Activated CD8-positive, alpha-beta T cell treated with anti-CD3 and anti-CD28 coated beads for 36 hours (primary cell): ENCODE measurements around the gene ZNF655. TPM values are rescaled to one million over a fixed set of nuclear protein-coding genes. Genes with fewer than 3 reads are reported as not detected.

ENCODE experiments used
- ATAC-seq: fragments of 200-7000 bp; cut with Tn5 transposase; one replicate; pipeline ENCODE4 v1.10.0; 2021; ENCODE audit warnings: mild to moderate bottlenecking, moderate library complexity
- CTCF ChIA-PET: fragments of 350-600 bp; sonication (Branson Sonifier 250); formaldehyde crosslinking; loops from one replicate; lab custom pipeline; 2021; ENCODE audit warnings: antibody characterized with exemption; lab: Charles Lee
- POLR2A ChIA-PET: fragments of 350-600 bp; sonication (Branson Sonifier 250); formaldehyde crosslinking; loops from one replicate; lab custom pipeline; 2021; ENCODE audit warnings: antibody characterized with exemption; lab: Charles Lee
- DNase-seq: peaks from one replicate; pipeline ENCODE4 v3.0.0-alpha.2; 2020
- H3K27ac Mint-ChIP-seq: one replicate; pipeline ENCODE4 v1.8.0; 2021; ENCODE audit warnings: mild to moderate bottlenecking, mixed read lengths
- H3K27me3 Mint-ChIP-seq: one replicate; pipeline ENCODE4 v1.8.0; 2021; ENCODE audit warnings: mixed read lengths
- H3K36me3 Mint-ChIP-seq: one replicate; pipeline ENCODE4 v1.8.0; 2021; ENCODE audit warnings: low read depth, mixed read lengths
- H3K4me1 Mint-ChIP-seq: one replicate; pipeline ENCODE4 v1.8.0; 2021; ENCODE audit warnings: low read depth, mixed read lengths
- H3K4me3 Mint-ChIP-seq: one replicate; pipeline ENCODE4 v1.8.0; 2021; ENCODE audit warnings: mild to moderate bottlenecking, moderate library complexity, mixed read lengths
- H3K9me3 Mint-ChIP-seq: one replicate; pipeline ENCODE4 v1.8.0; 2021; ENCODE audit warnings: mixed read lengths
- intact Hi-C: fragments of 100-400 bp; cut with micrococcal nuclease; formaldehyde crosslinking; loops from one replicate; pipeline ENCODE4 v1.10.0; 2022
- total RNA-seq, 2 experiments: library from RNA; stranded (reverse); gene quantifications; one replicate each; pipeline ENCODE4 v1.2.3, GENCODE V29; 2021
- TF ChIP-seq, protein P1 (sequence below): fragments of 200-600 bp; IDR thresholded peaks from one replicate; pipeline ENCODE4 v1.8.0; 2022; ENCODE audit warnings: antibody characterized with exemption, mild to moderate bottlenecking

ZNF655 gene
- total RNA-seq, 2 experiments from 2014 or later: 63.0 to 65.2 TPM

DNA sequence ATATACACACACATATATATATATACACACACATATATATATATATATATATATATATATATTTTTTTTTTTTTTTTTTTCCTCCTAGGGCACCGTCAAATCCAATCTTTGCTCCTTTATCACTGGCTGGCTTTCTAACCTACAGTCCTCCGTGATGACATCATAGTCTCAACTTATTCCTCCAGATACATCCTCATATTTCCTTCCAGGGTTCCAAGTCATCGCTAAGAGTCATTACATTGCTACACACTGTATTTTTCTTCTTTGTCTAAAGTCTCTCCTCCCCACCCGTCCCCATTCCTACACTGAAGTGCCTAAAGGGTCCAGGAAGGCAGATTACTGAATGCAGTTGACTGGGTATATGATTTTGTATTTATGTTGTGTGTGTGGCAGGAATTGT is 5.4 kb upstream of the ZNF655 start:
- no peak for DNase-seq
- Mint-ChIP-seq H3K27me3 (no peaks in the 10 kb centered on the region), H3K4me3 (peak overlapping the region; percentile 9), H3K27ac (peak overlapping the region; percentile 29), H3K36me3 (peaks cover 48% of the 10 kb centered on the region), H3K4me1 (peaks cover 36% of the 10 kb centered on the region), H3K9me3 (peaks cover 2% of the 10 kb centered on the region)
- TF ChIP-seq, protein P1, sequence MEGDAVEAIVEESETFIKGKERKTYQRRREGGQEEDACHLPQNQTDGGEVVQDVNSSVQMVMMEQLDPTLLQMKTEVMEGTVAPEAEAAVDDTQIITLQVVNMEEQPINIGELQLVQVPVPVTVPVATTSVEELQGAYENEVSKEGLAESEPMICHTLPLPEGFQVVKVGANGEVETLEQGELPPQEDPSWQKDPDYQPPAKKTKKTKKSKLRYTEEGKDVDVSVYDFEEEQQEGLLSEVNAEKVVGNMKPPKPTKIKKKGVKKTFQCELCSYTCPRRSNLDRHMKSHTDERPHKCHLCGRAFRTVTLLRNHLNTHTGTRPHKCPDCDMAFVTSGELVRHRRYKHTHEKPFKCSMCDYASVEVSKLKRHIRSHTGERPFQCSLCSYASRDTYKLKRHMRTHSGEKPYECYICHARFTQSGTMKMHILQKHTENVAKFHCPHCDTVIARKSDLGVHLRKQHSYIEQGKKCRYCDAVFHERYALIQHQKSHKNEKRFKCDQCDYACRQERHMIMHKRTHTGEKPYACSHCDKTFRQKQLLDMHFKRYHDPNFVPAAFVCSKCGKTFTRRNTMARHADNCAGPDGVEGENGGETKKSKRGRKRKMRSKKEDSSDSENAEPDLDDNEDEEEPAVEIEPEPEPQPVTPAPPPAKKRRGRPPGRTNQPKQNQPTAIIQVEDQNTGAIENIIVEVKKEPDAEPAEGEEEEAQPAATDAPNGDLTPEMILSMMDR: no peak
- ATAC-seq: no peak
- ChIA-PET CTCF (no interaction called here), POLR2A (interaction anchor here (1.1 kb wide), 1 partner anchor 53 kb away, joined by 3 read pairs; the partner anchor contains the start of gene ZNF394)
- intact Hi-C loops: loop anchor here (10.0 kb wide), 1 partner anchor 48 kb away; the partner anchor contains the start of genes ZKSCAN5 and ZNF394

DNA sequence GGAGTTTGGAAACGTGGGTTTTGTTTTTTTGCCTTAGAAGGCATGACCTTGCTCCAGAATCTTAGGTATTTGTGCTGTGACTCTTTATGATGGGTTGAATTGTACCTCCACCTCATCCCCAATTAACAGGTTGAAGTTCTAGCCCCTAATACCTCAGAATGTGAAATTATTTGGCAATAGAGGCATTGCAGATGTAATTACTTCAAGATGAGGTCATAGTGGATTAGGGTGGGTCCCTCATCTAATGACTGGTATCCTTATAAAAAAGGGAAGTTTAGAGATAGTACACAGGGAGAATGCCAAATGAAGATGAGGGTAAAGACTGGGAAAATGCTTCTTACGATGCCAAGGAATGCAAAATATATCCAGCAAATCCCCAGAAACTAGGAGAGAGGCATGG is 3.5 kb upstream of the ZNF655 start:
- ATAC-seq (no peak), DNase-seq (no peak)
- CTCF ChIA-PET: no interaction called here
- no peak overlapping the region for H3K27ac Mint-ChIP-seq
- intact Hi-C loops: loop anchor here (10.0 kb wide), 1 partner anchor 50 kb away; the partner anchor contains the start of genes ZKSCAN5 and ZNF394
- H3K27me3 Mint-ChIP-seq: no peaks in the 10 kb centered on the region
- peaks cover 35% of the 10 kb centered on the region for H3K36me3 Mint-ChIP-seq
- no peak overlapping the region for H3K4me3 Mint-ChIP-seq
- no peaks in the 10 kb centered on the region for H3K9me3 Mint-ChIP-seq
- H3K4me1 Mint-ChIP-seq: peaks cover 36% of the 10 kb centered on the region
- POLR2A ChIA-PET: no interaction called here
- TF ChIP-seq, protein P1: no peak

- peaks cover 49% of the 10 kb centered on the region for H3K36me3 Mint-ChIP-seq
- POLR2A ChIA-PET: interaction anchor here (0.9 to 3.8 kb wide), 8 partner anchors 17 to 362 kb away, joined by 3 to 20 read pairs (median 4); partner anchors contain the start of genes TRIM4, ZNF394 and ZSCAN25
- peak overlapping the region; percentile 100 for H3K27ac Mint-ChIP-seq
- CTCF ChIA-PET: interaction anchor here (0.9 to 1.6 kb wide), 7 partner anchors 8 to 362 kb away, joined by 3 to 6 read pairs (median 4); partner anchors contain the start of genes TRIM4, ZKSCAN5 and ZNF394
- no peak for ATAC-seq
- H3K9me3 Mint-ChIP-seq: no peaks in the 10 kb centered on the region
- H3K4me1 Mint-ChIP-seq: peaks cover 50% of the 10 kb centered on the region
- DNase-seq: no peak
- intact Hi-C loops: loop anchor here (10.0 kb wide), 1 partner anchor 52 kb away; the partner anchor contains the start of genes ZKSCAN5 and ZNF394
- TF ChIP-seq, protein P1: no peak
- H3K27me3 Mint-ChIP-seq: no peaks in the 10 kb centered on the region
- H3K4me3 Mint-ChIP-seq: peak overlapping the region; percentile 99
These were observed 1.2 kb upstream of the ZNF655 start for GRCh38 chr7:99557196-99557607.

- Mint-ChIP-seq H3K27ac (peak overlapping the region; percentile 100), H3K27me3 (no peaks in the 10 kb centered on the region), H3K4me1 (peaks cover 52% of the 10 kb centered on the region), H3K36me3 (peaks cover 55% of the 10 kb centered on the region), H3K4me3 (peak overlapping the region; percentile 99), H3K9me3 (no peaks in the 10 kb centered on the region)
- ChIA-PET CTCF (interaction anchor here (0.8 to 1.6 kb wide), 5 partner anchors 7 to 361 kb away, joined by 3 to 4 read pairs (median 4); partner anchors contain the start of gene TRIM4), POLR2A (interaction anchor here (0.9 to 3.8 kb wide), 12 partner anchors 15 to 872 kb away, joined by 3 to 20 read pairs (median 4); partner anchors contain the start of genes MEPCE, TMEM225B, TRIM4 and ZNF394)
- ATAC-seq (peak; percentile 55), DNase-seq (no peak)
- intact Hi-C loops: loop anchor here (10.0 kb wide), 1 partner anchor 53 kb away; the partner anchor contains the start of genes ZKSCAN5 and ZNF394
- TF ChIP-seq, protein P1: no peak
These were observed 519 bp upstream of the ZNF655 start for GRCh38 chr7:99557940-99558305.
